Placental pericyte (primary cell): ENCODE measurements around the gene ERVMER34-1. TPM values are rescaled to one million over a fixed set of nuclear protein-coding genes. Genes with fewer than 3 reads are reported as not detected.

Source experiments
- small RNA-seq: library from RNA; depleted of rRNA; stranded (forward); fragments of <200 nt; gene quantifications from one replicate; pipeline ENCODE3, GENCODE V24; 2012; ENCODE audit warnings: low replicate concordance
- total RNA-seq: library from RNA; depleted of rRNA; stranded (reverse); fragments of >200 nt; gene quantifications from 2 replicates; pipeline ENCODE4 v1.2.3, GENCODE V29; 2012

ERVMER34-1 gene, protein sequence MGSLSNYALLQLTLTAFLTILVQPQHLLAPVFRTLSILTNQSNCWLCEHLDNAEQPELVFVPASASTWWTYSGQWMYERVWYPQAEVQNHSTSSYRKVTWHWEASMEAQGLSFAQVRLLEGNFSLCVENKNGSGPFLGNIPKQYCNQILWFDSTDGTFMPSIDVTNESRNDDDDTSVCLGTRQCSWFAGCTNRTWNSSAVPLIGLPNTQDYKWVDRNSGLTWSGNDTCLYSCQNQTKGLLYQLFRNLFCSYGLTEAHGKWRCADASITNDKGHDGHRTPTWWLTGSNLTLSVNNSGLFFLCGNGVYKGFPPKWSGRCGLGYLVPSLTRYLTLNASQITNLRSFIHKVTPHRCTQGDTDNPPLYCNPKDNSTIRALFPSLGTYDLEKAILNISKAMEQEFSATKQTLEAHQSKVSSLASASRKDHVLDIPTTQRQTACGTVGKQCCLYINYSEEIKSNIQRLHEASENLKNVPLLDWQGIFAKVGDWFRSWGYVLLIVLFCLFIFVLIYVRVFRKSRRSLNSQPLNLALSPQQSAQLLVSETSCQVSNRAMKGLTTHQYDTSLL
- 0.29 TPM in 1 of 2 replicates, not detected in the other for total RNA-seq

DNA sequence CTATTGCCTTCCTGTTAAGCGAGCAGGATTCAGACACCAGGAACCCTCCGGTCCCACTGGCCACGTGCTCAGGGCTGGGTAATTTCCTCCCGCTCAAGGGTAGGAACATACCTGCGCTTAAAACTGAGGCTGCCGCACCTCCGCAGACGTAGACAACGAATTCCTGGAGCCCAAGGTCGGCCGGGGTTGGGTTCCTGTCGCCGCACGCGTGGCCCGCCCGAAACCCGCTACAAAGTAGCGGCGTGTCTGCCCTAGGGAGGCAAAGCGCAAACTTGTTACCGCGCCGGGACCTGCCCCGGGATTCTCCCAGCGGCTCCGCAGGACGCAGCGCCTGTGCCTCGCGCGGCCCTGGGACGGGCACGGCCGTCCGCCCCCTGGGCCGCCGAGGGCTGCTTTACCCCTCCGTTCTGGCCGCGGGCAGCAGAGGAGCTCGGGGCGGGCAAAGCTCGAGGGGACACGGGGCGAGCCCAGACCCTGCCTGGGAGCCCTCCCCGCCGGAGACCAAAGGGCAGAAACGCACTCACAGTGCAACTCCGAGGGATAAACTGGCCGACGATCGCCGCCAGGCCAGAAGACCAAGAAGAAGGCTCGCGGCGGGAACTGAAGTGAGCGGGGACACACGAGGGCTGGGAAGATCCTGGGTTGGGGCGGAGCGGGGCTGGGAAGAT lies at the start of gene ERVMER34-1:
TSS of gene ERVMER34-1 (minus strand) at position 607 of the 668 bp plus-strand sequence. CDS start 5,905 bp downstream, outside the sequence.

Small RNA genes within 50 kb of the gene (small RNA-seq; reads per million reads assigned to genes)
- 14.2 reads per million, percentile 96 among the genes with 10 or more reads in this experiment for gene MIR4449
- not detected for gene RF00019
- gene RF00568 = not detected
- 213 reads per million, percentile 99 among the genes with 10 or more reads in this experiment for gene SNORA26

Other genes starting within 250 kb of the ERVMER34-1 start
- 10.3 and 20.2 TPM in 2 replicates for gene USP46, start 92.1 kb downstream of the ERVMER34-1 start, total RNA-seq
- 0.66 TPM in 1 of 2 replicates, not detected in the other for gene RASL11B, start 110.9 kb upstream of the ERVMER34-1 start, total RNA-seq